IPS-15b (cell line): ENCODE measurements around the gene SEZ6.

Experiments
- H3K27me3 ChIP-seq: one replicate; pipeline ENCODE4 v1.6.1; 2013; ENCODE audit warnings: low read length; ENCODE audit not compliant: control insufficient read depth, insufficient read depth
- H3K36me3 ChIP-seq: one replicate; pipeline ENCODE4 v1.6.1; 2013; ENCODE audit warnings: low read length; ENCODE audit not compliant: control insufficient read depth, insufficient read depth
- H3K4me1 ChIP-seq: one replicate; pipeline ENCODE4 v1.6.1; 2013; ENCODE audit warnings: mild to moderate bottlenecking, low read length; ENCODE audit not compliant: control insufficient read depth, insufficient read depth
- H3K4me3 ChIP-seq: one replicate; pipeline ENCODE4 v1.5.1; 2013; ENCODE audit warnings: low read depth, low read length
- H3K9ac ChIP-seq: one replicate; pipeline ENCODE4 v1.6.1; 2013; ENCODE audit warnings: low read depth, mild to moderate bottlenecking, low read length
- H3K9me3 ChIP-seq: one replicate; pipeline ENCODE4 v1.6.1; 2013; ENCODE audit warnings: mild to moderate bottlenecking, low read length; ENCODE audit not compliant: control insufficient read depth, insufficient read depth

Gene SEZ6

DNA sequence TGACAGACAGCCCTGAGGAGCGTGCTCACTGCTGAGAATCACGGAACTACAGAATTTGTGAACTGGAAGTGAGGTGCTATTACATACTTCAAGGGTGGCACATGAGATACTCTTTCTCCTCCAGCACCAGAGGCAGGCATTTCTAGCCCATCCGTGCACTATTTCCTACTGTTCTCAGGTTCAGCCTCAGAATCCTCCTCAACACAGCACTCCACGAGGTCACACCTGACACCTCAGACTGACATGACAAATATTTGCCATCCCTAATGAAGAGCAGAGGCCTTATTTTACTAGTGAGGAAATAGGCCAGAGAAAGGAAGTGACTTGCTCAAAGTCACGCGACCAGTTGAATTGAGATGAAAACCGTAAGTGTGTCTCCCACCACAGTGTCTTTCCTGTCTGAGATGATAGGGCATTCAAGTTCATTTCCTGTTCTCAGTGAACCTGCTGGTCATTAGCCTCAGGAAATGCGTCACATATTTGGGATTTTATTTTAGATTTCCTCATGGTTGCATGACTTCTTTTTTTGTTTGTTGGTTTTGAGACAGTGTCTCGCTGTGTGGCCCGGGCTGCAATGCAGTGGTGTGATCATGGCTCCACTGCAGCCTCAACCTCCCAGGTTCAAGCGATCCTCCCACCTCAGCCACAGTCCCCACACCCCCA, 23.6 kb downstream of the SEZ6 start:
- H3K36me3 ChIP-seq, result no peaks in the 10 kb centered on the region
- peaks cover 5% of the 10 kb centered on the region for H3K4me1 ChIP-seq
- H3K27me3 ChIP-seq, result peaks cover 7% of the 10 kb centered on the region
- H3K4me3 ChIP-seq, result no peak overlapping the region
- H3K9ac ChIP-seq, result no peak overlapping the region
- no peaks in the 10 kb centered on the region for H3K9me3 ChIP-seq

DNA sequence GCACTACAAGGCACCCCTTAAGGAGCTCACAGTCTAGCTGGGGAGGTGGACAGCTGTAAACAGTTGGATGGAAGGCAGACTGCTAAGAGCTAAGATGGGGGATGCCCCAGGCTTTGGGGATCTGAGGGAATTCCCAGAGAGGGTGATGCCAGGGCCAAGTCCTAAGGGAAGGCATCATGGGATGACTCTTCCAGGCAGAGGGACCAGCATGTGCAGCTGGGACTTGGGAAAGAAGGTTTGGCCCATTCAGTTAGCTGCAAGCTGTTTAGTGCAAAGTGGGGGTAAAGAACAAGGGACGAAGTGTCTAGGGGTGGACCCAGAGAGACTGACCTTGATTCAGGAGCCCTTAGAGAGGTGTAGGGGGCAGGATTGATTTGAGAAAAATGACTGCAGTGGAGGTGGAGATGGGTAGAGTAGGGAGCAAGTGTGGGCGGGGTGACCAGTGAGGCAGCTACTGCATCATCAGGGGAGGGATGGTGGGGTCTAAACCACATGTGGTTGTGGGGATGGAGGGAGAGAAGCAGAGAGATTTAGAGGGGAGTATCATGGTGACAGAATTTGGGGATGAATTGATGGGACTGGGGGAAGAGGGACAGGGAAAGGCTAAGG, 27.4 kb downstream of the SEZ6 start:
- Histone ChIP-seq H3K27me3 (peaks cover 2% of the 10 kb centered on the region), H3K9ac (no peak overlapping the region), H3K36me3 (no peaks in the 10 kb centered on the region), H3K4me1 (no peaks in the 10 kb centered on the region), H3K4me3 (no peak overlapping the region), H3K9me3 (no peaks in the 10 kb centered on the region)

DNA sequence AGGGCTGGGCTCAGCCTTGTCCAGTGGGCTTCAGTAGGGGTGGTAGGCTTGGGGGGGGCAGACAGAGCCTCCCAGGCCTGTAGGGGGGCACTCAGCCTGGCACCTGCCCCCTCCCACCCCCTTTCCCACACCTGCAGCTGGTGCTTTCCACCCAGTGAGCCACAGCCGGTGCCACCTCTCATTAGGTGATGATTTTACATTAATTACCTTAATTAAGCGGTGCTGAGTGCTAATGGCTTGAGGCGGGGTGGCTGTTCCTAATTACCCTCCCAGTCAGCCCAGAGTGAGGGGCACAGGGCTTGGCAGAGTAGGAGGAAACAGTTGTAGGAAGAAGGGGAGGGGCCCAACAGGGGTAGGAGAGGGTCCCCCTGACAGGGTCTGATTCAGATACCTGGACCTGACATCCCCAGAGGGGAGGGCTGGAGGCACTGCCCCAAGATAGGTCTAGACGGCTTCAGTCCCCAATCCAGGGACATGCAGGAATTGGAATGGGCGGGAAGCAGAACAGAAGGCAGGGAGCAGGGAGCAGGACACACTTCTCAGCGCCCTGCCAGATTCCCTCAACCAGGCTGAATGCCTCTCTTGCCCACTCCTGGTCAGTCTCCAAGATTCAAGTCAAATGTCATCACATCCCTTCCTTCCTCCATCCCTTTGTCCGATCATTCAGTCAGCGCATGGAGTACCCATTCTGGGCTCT, 28.0 kb downstream of the SEZ6 start:
- Histone ChIP-seq H3K9me3 (no peaks in the 10 kb centered on the region), H3K36me3 (no peaks in the 10 kb centered on the region), H3K4me3 (no peak overlapping the region), H3K4me1 (no peaks in the 10 kb centered on the region), H3K9ac (no peak overlapping the region), H3K27me3 (peaks cover 2% of the 10 kb centered on the region)

DNA sequence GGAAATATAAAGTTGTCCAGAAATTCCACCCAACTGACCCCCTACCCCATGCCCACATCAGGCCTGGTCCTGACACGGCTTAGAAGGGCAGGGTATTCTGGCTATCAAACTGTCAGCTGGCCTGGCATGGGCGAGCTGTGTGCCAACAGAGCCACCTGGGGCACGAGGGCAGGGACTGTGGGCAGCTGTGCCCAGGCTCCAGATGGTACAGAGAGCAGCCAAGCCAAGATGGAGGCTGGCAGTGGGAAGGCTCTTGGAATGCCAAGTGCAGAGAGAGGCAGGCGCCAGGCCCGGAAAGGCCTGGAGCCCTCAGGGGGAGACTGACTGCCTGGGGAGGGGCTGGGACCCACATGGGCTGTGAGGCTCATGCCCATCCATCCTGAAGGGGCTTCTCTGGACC, 30.2 kb downstream of the SEZ6 start:
- Histone ChIP-seq H3K9ac (no peak overlapping the region), H3K9me3 (no peaks in the 10 kb centered on the region), H3K27me3 (peaks cover 2% of the 10 kb centered on the region), H3K36me3 (no peaks in the 10 kb centered on the region), H3K4me1 (no peaks in the 10 kb centered on the region), H3K4me3 (no peak overlapping the region)

DNA sequence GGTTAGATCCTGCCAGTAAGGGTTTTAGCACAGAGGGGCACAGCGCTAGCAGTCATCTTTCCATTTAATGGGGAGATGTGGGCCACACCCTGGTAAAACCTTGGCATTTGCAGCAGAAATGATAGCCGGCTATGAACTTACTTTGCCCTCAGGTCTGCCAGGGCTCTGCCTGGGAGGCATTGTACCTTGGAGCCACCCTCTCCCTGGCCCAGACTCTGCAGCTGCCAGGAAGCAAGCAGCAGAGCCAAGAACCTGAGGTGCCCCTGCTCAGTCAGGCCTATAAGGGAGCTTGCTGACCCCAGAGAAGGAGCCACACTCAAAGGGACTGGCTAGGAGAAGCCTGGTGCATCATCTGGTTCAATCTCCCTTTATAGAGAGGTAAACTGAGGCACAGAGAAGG, 30.8 kb downstream of the SEZ6 start:
- Histone ChIP-seq H3K4me3 (no peak overlapping the region), H3K9ac (no peak overlapping the region), H3K4me1 (no peaks in the 10 kb centered on the region), H3K36me3 (no peaks in the 10 kb centered on the region), H3K9me3 (no peaks in the 10 kb centered on the region), H3K27me3 (peaks cover 2% of the 10 kb centered on the region)

DNA sequence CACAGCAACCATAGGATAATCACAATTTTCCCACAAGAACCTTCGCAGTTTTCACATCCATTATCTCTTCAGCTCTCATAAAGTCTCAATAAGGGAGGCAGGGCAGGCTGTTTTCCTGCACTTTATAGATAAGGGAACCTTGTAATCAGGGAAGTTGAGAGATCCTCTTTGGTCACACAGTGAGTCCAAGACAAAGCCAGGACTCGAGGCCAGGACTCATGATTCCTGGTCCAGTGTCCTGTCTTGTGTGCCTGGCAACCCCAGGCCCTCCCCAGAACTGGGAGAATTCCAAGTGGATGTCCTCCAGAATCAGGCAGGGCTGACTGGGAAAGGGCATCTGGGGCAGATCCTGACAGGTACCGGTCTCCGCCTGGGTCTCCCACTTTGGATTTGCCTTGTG, 31.4 kb downstream of the SEZ6 start:
- H3K27me3 ChIP-seq, result peaks cover 2% of the 10 kb centered on the region

DNA sequence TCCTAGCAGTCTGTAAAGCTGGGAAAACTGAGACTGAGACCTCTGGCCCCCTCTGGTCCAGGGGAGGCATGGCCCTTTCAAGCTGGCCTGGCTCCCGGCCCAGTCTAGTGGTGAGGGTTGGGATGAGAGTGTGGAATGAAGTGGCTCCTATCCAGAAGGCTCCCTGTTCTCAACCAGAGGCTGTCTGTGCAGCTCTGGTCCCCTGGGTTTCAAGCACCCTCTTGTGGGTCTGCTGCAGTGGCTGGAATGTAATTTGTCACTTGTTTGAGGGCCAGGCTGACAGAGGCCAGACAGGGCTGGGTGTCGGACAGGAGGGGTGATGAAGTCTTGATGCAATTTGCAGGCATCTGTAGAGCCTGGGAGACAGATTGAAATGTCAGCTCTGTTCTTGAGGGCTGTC, 32.4 kb downstream of the SEZ6 start:
- H3K9me3 ChIP-seq, result no peaks in the 10 kb centered on the region

More for the DNA sequence above, 31.4 kb downstream of the SEZ6 start:
- Histone ChIP-seq H3K4me3 (no peak overlapping the region), H3K9ac (peak overlapping the region; percentile 47), H3K9me3 (no peaks in the 10 kb centered on the region), H3K4me1 (peaks cover under 1% of the 10 kb centered on the region), H3K36me3 (no peaks in the 10 kb centered on the region)

DNA sequence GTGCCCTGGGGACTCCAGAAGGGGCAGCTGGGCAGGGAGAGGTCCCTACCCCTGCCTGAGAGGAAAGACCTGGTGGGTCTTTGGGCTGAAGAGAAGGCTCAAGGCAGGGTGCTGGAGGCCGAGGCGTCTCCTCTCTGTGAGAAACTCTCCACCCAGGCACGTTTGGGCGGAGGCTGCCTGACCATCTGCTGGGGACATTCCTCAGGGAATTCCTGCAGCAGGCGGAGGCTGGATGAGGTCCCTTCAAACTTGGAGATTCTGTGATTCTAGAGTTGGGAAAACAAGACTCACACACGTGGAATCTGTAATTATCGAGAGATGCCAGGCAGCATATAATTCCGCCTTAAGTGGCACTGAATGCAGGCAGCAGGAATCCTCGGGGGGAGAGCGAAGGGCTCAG, 33.4 kb downstream of the SEZ6 start:
- no peaks in the 10 kb centered on the region for H3K27me3 ChIP-seq
- H3K36me3 ChIP-seq, result no peaks in the 10 kb centered on the region
- H3K9ac ChIP-seq, result no peak overlapping the region
- H3K9me3 ChIP-seq, result no peaks in the 10 kb centered on the region
- H3K4me1 ChIP-seq, result peaks cover 17% of the 10 kb centered on the region
- no peak overlapping the region for H3K4me3 ChIP-seq

More for the DNA sequence above, 32.4 kb downstream of the SEZ6 start:
- Histone ChIP-seq H3K4me3 (no peak overlapping the region), H3K27me3 (no peaks in the 10 kb centered on the region), H3K4me1 (peaks cover 10% of the 10 kb centered on the region), H3K9ac (no peak overlapping the region), H3K36me3 (no peaks in the 10 kb centered on the region)

DNA sequence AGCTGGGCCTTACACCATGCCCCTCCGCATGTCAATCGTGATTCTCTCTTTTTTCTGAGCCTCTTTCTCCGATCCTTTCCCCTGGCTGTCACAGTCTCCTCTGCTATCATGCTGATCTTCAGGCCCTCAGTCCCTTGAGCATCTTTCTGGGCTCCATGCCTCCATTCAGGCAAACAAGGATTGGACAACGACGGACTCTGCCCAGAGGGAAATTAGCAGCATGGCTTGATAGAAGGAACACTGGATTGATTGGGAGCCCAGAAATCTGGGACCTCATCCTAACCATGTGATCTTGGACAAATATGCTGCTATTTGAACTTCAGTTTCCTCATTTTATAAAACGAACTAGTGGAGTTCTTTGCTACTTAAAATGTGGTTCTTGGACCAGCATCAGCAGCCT, 35.0 kb downstream of the SEZ6 start:
- peaks cover 17% of the 10 kb centered on the region for H3K4me1 ChIP-seq
- H3K27me3 ChIP-seq, result no peaks in the 10 kb centered on the region
- no peaks in the 10 kb centered on the region for H3K9me3 ChIP-seq

DNA sequence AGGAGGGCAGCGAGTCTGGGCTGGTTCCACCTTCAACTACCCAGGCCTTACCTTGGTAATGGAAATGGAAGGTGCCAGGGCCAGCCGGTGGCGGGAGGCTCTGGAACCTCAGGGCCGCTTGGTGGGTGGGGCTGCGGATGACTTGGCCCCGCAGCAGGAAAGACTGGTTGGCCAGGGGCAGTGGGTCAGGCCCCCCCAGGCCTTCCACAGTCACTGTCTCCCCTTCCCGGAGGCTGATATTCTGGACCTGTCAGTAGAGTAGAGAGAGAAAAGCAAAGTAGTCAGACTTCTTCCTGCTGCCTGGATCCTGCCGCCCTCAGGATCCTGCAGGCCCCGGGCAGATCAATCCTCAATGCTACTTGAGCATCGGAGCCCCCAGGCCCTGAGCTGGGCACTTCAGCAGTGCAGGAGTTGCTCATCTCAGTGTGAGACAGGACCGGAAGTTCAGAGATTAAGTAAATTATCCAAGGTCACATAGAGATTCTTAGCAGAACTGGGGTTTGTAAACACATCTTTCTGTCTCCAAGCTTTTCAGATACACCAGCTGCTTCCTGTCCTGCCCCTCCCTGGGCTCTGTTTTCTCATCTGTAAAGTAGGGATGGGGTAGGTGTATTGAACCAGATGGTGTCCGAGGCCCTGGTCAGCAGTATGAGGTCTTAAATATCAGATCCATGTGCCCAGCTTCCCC, 36.0 kb downstream of the SEZ6 start:
- Histone ChIP-seq H3K9ac (no peak overlapping the region), H3K27me3 (no peaks in the 10 kb centered on the region), H3K4me1 (peaks cover 17% of the 10 kb centered on the region), H3K4me3 (no peak overlapping the region), H3K9me3 (no peaks in the 10 kb centered on the region), H3K36me3 (no peaks in the 10 kb centered on the region)

More for the DNA sequence above, 35.0 kb downstream of the SEZ6 start:
- H3K9ac ChIP-seq, result no peak overlapping the region
- no peaks in the 10 kb centered on the region for H3K36me3 ChIP-seq
- H3K4me3 ChIP-seq, result no peak overlapping the region

DNA sequence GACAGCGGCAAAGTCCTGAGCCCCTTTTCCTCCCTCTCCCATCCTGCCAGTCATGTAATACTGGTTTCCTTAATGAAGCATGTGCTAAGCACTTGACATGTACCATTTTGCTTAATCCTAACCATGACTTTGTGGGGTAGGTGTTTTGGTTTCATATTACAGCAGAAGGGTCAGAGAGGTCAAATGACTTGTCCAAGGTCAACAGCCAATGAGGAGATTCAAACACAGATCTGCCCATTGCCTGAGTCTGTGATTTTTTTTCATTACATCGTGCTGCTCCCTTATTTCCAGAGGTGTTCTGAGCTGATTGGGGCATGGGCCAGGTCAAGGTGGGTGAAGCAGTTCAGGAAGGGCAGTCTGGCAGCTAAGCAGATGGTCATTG, 36.9 kb downstream of the SEZ6 start:
- Histone ChIP-seq H3K4me3 (no peak overlapping the region), H3K4me1 (peaks cover 17% of the 10 kb centered on the region), H3K9ac (no peak overlapping the region), H3K27me3 (no peaks in the 10 kb centered on the region), H3K9me3 (no peaks in the 10 kb centered on the region), H3K36me3 (no peaks in the 10 kb centered on the region)
